WTC11 (cell line): ENCODE measurements around the gene CD300LD. TPM values are rescaled to one million over a fixed set of nuclear protein-coding genes. Genes with fewer than 3 reads are reported as not detected.

Source experiments
- ATAC-seq: fragments of 200-7000 bp; cut with Tn5 transposase; 2 replicates; pipeline ENCODE4 v1.10.0; 2021; ENCODE audit warnings: mild to moderate bottlenecking, moderate library complexity
- CTCF ChIA-PET: fragments of 300-600 bp; sonication (Branson Sonifier 250); formaldehyde crosslinking; loops from one replicate; lab custom pipeline; 2021; ENCODE audit warnings: antibody characterized with exemption; lab: Charles Lee
- POLR2A ChIA-PET: fragments of 350-600 bp; sonication (Branson Sonifier 250); formaldehyde crosslinking; loops from one replicate; lab custom pipeline; 2021; ENCODE audit warnings: antibody characterized with exemption; lab: Charles Lee
- DNase-seq: peaks from one replicate; pipeline ENCODE4 v3.0.0; 2021; ENCODE audit warnings: low spot score
- H3K27ac Mint-ChIP-seq: 2 replicates; pipeline ENCODE4 v1.8.0; 2021; ENCODE audit warnings: mixed read lengths
- H3K27me3 Mint-ChIP-seq: 2 replicates; pipeline ENCODE4 v1.8.0; 2021; ENCODE audit warnings: low read depth, mild to moderate bottlenecking, moderate library complexity, mixed read lengths
- H3K36me3 Mint-ChIP-seq: 2 replicates; pipeline ENCODE4 v1.8.0; 2021; ENCODE audit warnings: mixed read lengths
- H3K4me1 Mint-ChIP-seq: 2 replicates; pipeline ENCODE4 v1.8.0; 2022; ENCODE audit warnings: mixed read lengths
- H3K4me3 Mint-ChIP-seq: 2 replicates; pipeline ENCODE4 v1.8.0; 2021; ENCODE audit warnings: mild to moderate bottlenecking, moderate library complexity, mixed read lengths
- H3K9me3 Mint-ChIP-seq: 2 replicates; pipeline ENCODE4 v1.8.0; 2021; ENCODE audit warnings: mixed read lengths
- CTCF ChIP-seq: fragments of 200-600 bp; IDR thresholded peaks from 2 replicates; pipeline ENCODE4 v1.8.0; 2022; ENCODE audit warnings: antibody characterized with exemption
- E2F4 ChIP-seq: sonication (generic); formaldehyde crosslinking; IDR thresholded peaks from 2 replicates; pipeline ENCODE4 v1.8.1; 2022; ENCODE audit warnings: low read depth, mild to moderate bottlenecking, moderate library complexity, missing genetic modification reagents, borderline replicate concordance
- FOXK1 ChIP-seq: sonication (generic); formaldehyde crosslinking; IDR thresholded peaks from 2 replicates; pipeline ENCODE4 v1.8.0; 2022; ENCODE audit warnings: mild to moderate bottlenecking, moderate library complexity, missing genetic modification reagents
- FOXP1 ChIP-seq: sonication (generic); formaldehyde crosslinking; IDR thresholded peaks from 2 replicates; pipeline ENCODE4 v1.8.0; 2022; ENCODE audit warnings: missing genetic modification reagents, mild to moderate bottlenecking, moderate library complexity, borderline replicate concordance
- IRF2 ChIP-seq: sonication (generic); formaldehyde crosslinking; IDR thresholded peaks from 2 replicates; pipeline ENCODE4 v1.8.0; 2022; ENCODE audit warnings: low read depth, missing genetic modification reagents, borderline replicate concordance
- MAX ChIP-seq: sonication (generic); formaldehyde crosslinking; IDR thresholded peaks from 2 replicates; pipeline ENCODE4 v1.8.0; 2022; ENCODE audit warnings: mild to moderate bottlenecking, missing genetic modification reagents
- MLX ChIP-seq: sonication (generic); formaldehyde crosslinking; IDR thresholded peaks from 2 replicates; pipeline ENCODE4 v1.8.1; 2023; ENCODE audit warnings: mild to moderate bottlenecking, missing genetic modification reagents, moderate library complexity
- PRRX2 ChIP-seq: fragments of 250-450 bp; sonication (Bioruptor Pico); IDR thresholded peaks from 2 replicates; pipeline ENCODE4 v1.8.0; 2021; ENCODE audit warnings: mild to moderate bottlenecking
- RORB ChIP-seq: fragments of 250-450 bp; sonication (Bioruptor Pico); IDR thresholded peaks from 2 replicates; pipeline ENCODE4 v1.9.0; 2021; ENCODE audit warnings: mild to moderate bottlenecking
- SMAD3 ChIP-seq: sonication (generic); formaldehyde crosslinking; IDR thresholded peaks from 2 replicates; pipeline ENCODE4 v1.8.0; 2022; ENCODE audit warnings: missing genetic modification reagents, mild to moderate bottlenecking, borderline replicate concordance
- SP1 ChIP-seq: sonication (generic); formaldehyde crosslinking; conservative IDR thresholded peaks from 2 replicates; pipeline ENCODE4 v1.8.1; 2022; ENCODE audit warnings: missing genetic modification reagents
- TCF7 ChIP-seq: sonication (generic); formaldehyde crosslinking; IDR thresholded peaks from 2 replicates; pipeline ENCODE4 v1.8.0; 2022; ENCODE audit warnings: mild to moderate bottlenecking, low read depth, missing genetic modification reagents, moderate library complexity
- TEAD1 ChIP-seq: sonication (generic); formaldehyde crosslinking; IDR thresholded peaks from 2 replicates; pipeline ENCODE4 v1.8.0; 2022; ENCODE audit warnings: mild to moderate bottlenecking, missing genetic modification reagents
- ZMAT4 ChIP-seq: fragments of 250-450 bp; sonication (Bioruptor Pico); IDR thresholded peaks from 2 replicates; pipeline ENCODE4 v1.9.0; 2021; ENCODE audit warnings: mild to moderate bottlenecking
- ZNF138 ChIP-seq: sonication (generic); formaldehyde crosslinking; conservative IDR thresholded peaks from 2 replicates; pipeline ENCODE4 v1.8.1; 2022; ENCODE audit warnings: mild to moderate bottlenecking, moderate library complexity, missing genetic modification reagents
- ZNF281 ChIP-seq: sonication (generic); formaldehyde crosslinking; IDR thresholded peaks from 2 replicates; pipeline ENCODE4 v1.8.0; 2023; ENCODE audit warnings: mild to moderate bottlenecking, missing genetic modification reagents
- ZNF396 ChIP-seq: fragments of 250-450 bp; sonication (Bioruptor Pico); IDR thresholded peaks from 2 replicates; pipeline ENCODE4 v1.8.0; 2021; ENCODE audit warnings: mild to moderate bottlenecking, moderate library complexity, borderline replicate concordance
- ZNF512 ChIP-seq: sonication (generic); formaldehyde crosslinking; IDR thresholded peaks from 2 replicates; pipeline ENCODE4 v1.8.1; 2022; ENCODE audit warnings: missing genetic modification reagents, borderline replicate concordance
- total RNA-seq: library from RNA; stranded (reverse); gene quantifications from 3 replicates; pipeline ENCODE4 v1.2.3, GENCODE V29; 2021

The CD300LD gene
- total RNA-seq, 1 experiment from 2014 or later: not detected

- H3K4me3 Mint-ChIP-seq: no peak overlapping the region
- peaks cover 17% of the 10 kb centered on the region for H3K36me3 Mint-ChIP-seq
- peaks cover 23% of the 10 kb centered on the region for H3K9me3 Mint-ChIP-seq
- no peak overlapping the region for H3K27ac Mint-ChIP-seq
- ATAC-seq: no peak
- POLR2A ChIA-PET: interaction anchor here (0.7 kb wide), 1 partner anchor 24 kb away, joined by 3 read pairs; the partner anchor contains the start of gene CD300LB
- no peak for DNase-seq
- peaks cover 54% of the 10 kb centered on the region for H3K27me3 Mint-ChIP-seq
- TF ChIP-seq SMAD3 (CRISPR knock-in tag) (no peak), ZMAT4 (no peak), SP1 (no peak), ZNF281 (CRISPR knock-in tag) (no peak)
- TF ChIP-seq, all 79 proteins: peak for 0
- H3K4me1 Mint-ChIP-seq: peaks cover 21% of the 10 kb centered on the region
- CTCF ChIA-PET: interaction anchor here (5.6 kb wide), 1 partner anchor 11 kb away, joined by 23 read pairs; no protein-coding TSS in a partner anchor
These were observed 37.2 kb downstream of the CD300LD start for GRCh38 chr17:74554909-74555308.

GRCh38 chr17:74552037-74552436, 40.0 kb downstream of the CD300LD start:
- no peaks in the 10 kb centered on the region for H3K4me1 Mint-ChIP-seq
- TF ChIP-seq ZNF512 (CRISPR knock-in tag) (no peak), FOXK1 (CRISPR knock-in tag) (no peak), TEAD1 (CRISPR knock-in tag) (no peak), CTCF (no peak), TCF7 (CRISPR knock-in tag) (no peak), RORB (CRISPR knock-in tag) (no peak), ZNF138 (CRISPR knock-in tag) (no peak), SP1 (no peak), FOXP1 (no peak), ZNF396 (CRISPR knock-in tag) (no peak), IRF2 (CRISPR knock-in tag) (no peak), E2F4 (no peak), MLX (no peak), MAX (CRISPR knock-in tag) (no peak), PRRX2 (CRISPR knock-in tag) (no peak)
- ChIA-PET CTCF (interaction anchor here (1.3 to 1.6 kb wide), 2 partner anchors 9 to 14 kb away, joined by 4 read pairs; no protein-coding TSS in a partner anchor), POLR2A (interaction anchor here (0.6 kb wide), 1 partner anchor 111 kb away, joined by 3 read pairs; no protein-coding TSS in a partner anchor)
- H3K36me3 Mint-ChIP-seq: peaks cover 4% of the 10 kb centered on the region; the same call in 1 of the 2 replicates
- peaks cover 8% of the 10 kb centered on the region for H3K9me3 Mint-ChIP-seq
- no peak overlapping the region for H3K4me3 Mint-ChIP-seq
- peaks cover 30% of the 10 kb centered on the region for H3K27me3 Mint-ChIP-seq
- no peak overlapping the region for H3K27ac Mint-ChIP-seq
- ATAC-seq (no peak), DNase-seq (no peak)
